Measurements from ENCODE around the gene PEBP1. TPM values are rescaled to one million over a fixed set of nuclear protein-coding genes. Genes with fewer than 3 reads are reported as not detected.
A peak's percentile ranks its signal among the peaks of the same experiment; 100 is the strongest.

PEBP1 gene
- total RNA-seq, 1 donor from 2014 or later: 216 TPM

- H3K36me3 Mint-ChIP-seq (ENCODE audit: unreplicated experiment): peaks cover 35% of the 10 kb centered on the region
- DNase-seq (ENCODE audit: extremely low spot score, unreplicated experiment): no peak
- no peaks in the 10 kb centered on the region for H3K4me1 Mint-ChIP-seq (ENCODE audit: unreplicated experiment)
- peak; percentile 77 for TF ChIP-seq CTCF (IDR thresholded peaks at IDR 0.05)
- no peak overlapping the region for H3K4me3 Mint-ChIP-seq (ENCODE audit: unreplicated experiment)
- no peak overlapping the region for H3K27ac Mint-ChIP-seq (ENCODE audit: unreplicated experiment)
- no peaks in the 10 kb centered on the region for H3K27me3 Mint-ChIP-seq (ENCODE audit: unreplicated experiment)
- no peaks in the 10 kb centered on the region for H3K9me3 Mint-ChIP-seq (ENCODE audit: unreplicated experiment)
Measured at GRCh38 chr12:118164798-118165486, 29.0 kb downstream of the PEBP1 start.

- TF ChIP-seq CTCF (IDR thresholded peaks at IDR 0.05): no peak
- Mint-ChIP-seq H3K27ac (ENCODE audit: unreplicated experiment) (no peak overlapping the region), H3K36me3 (ENCODE audit: unreplicated experiment) (peaks cover 34% of the 10 kb centered on the region), H3K4me3 (ENCODE audit: unreplicated experiment) (no peak overlapping the region), H3K9me3 (ENCODE audit: unreplicated experiment) (no peaks in the 10 kb centered on the region), H3K4me1 (ENCODE audit: unreplicated experiment) (no peaks in the 10 kb centered on the region), H3K27me3 (ENCODE audit: unreplicated experiment) (no peaks in the 10 kb centered on the region)
- DNase-seq (ENCODE audit: extremely low spot score, unreplicated experiment): no peak
Measured at GRCh38 chr12:118166946-118167345, 31.0 kb downstream of the PEBP1 start.

- Mint-ChIP-seq H3K27me3 (ENCODE audit: unreplicated experiment) (no peaks in the 10 kb centered on the region), H3K27ac (ENCODE audit: unreplicated experiment) (no peak overlapping the region), H3K36me3 (ENCODE audit: unreplicated experiment) (peaks cover 35% of the 10 kb centered on the region), H3K4me1 (ENCODE audit: unreplicated experiment) (no peaks in the 10 kb centered on the region), H3K4me3 (ENCODE audit: unreplicated experiment) (no peak overlapping the region), H3K9me3 (ENCODE audit: unreplicated experiment) (no peaks in the 10 kb centered on the region)
- DNase-seq (ENCODE audit: extremely low spot score, unreplicated experiment): no peak
- TF ChIP-seq CTCF (IDR thresholded peaks at IDR 0.05): no peak
Measured at GRCh38 chr12:118175823-118176447, 40.0 kb downstream of the PEBP1 start.

- no peak for TF ChIP-seq CTCF (IDR thresholded peaks at IDR 0.05)
- H3K36me3 Mint-ChIP-seq (ENCODE audit: unreplicated experiment): peaks cover 12% of the 10 kb centered on the region
Measured at GRCh38 chr12:118183155-118183554, 47.2 kb downstream of the PEBP1 start.

GRCh38 chr12:118183711-118184110 lies 47.8 kb downstream of the PEBP1 start:
- no peak overlapping the region for H3K4me3 Mint-ChIP-seq (ENCODE audit: unreplicated experiment)
- no peak overlapping the region for H3K27ac Mint-ChIP-seq (ENCODE audit: unreplicated experiment)
- DNase-seq (ENCODE audit: extremely low spot score, unreplicated experiment): no peak
- TF ChIP-seq CTCF (IDR thresholded peaks at IDR 0.05): no peak
- H3K9me3 Mint-ChIP-seq (ENCODE audit: unreplicated experiment): no peaks in the 10 kb centered on the region
- no peaks in the 10 kb centered on the region for H3K27me3 Mint-ChIP-seq (ENCODE audit: unreplicated experiment)
- H3K36me3 Mint-ChIP-seq (ENCODE audit: unreplicated experiment): peaks cover 14% of the 10 kb centered on the region
- H3K4me1 Mint-ChIP-seq (ENCODE audit: unreplicated experiment): peaks cover 33% of the 10 kb centered on the region

More at GRCh38 chr12:118183155-118183554, 47.2 kb downstream of the PEBP1 start:
- peak overlapping the region; percentile 77 for H3K27ac Mint-ChIP-seq (ENCODE audit: unreplicated experiment)
- no peak for DNase-seq (ENCODE audit: extremely low spot score, unreplicated experiment)
- no peaks in the 10 kb centered on the region for H3K9me3 Mint-ChIP-seq (ENCODE audit: unreplicated experiment)
- no peak overlapping the region for H3K4me3 Mint-ChIP-seq (ENCODE audit: unreplicated experiment)
- H3K27me3 Mint-ChIP-seq (ENCODE audit: unreplicated experiment): no peaks in the 10 kb centered on the region
- H3K4me1 Mint-ChIP-seq (ENCODE audit: unreplicated experiment): peaks cover 28% of the 10 kb centered on the region
